HG03196 (cell line): ENCODE results near the gene C1orf174.
A peak's percentile ranks its signal among the peaks of the same experiment; 100 is the strongest.

ENCODE experiments used
- ATAC-seq: cut with Tn5 transposase; IDR thresholded peaks from one replicate; pipeline ENCODE4 v1.9.1; 2021; ENCODE audit not compliant: unreplicated experiment

Gene C1orf174

DNA sequence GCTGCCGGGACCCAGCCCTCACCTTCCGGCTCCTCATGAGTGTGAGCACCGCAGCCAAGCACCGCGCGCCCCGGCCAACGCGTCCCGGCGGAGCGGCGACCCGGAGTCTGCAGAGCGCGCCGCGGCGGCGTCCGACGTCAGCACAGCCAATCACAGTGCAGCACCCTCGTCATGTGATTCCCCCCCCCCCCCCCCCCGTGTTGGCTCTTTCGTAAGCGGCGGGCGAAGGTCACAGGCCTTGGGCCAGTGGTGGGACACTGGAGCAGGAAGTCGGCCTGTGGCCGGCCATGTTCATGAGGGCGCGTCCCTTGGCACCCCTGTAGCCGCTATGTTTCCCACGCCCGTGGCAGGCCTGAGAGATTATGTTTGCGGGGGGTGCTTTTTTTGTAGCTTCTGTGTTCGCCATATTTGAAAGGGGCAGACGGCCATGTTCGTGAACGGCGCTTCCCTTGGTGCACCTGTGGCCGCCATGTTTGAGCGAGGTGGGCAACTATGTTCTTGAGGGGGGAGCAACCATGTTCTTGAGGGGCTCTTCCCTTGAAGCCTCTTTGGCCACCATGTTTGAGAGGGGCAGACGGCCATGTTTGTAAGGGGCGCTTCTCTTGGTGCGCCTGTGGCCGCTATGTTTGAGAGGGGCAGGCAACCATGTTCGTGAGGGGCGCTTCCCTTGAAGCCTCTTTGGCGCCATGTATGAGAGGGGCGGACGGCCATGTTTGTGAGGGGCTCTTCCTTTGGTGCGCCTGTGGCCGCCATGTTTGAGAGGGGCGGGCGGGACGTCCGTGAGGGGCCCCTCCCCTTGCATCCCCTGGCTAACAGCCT is at the start of gene C1orf174:
Gene C1orf174 (minus strand): TSS at position 123 of the 819 bp plus-strand sequence. CDS start 86 bp downstream, at position 37.
- ATAC-seq, result peak; percentile 67

DNA sequence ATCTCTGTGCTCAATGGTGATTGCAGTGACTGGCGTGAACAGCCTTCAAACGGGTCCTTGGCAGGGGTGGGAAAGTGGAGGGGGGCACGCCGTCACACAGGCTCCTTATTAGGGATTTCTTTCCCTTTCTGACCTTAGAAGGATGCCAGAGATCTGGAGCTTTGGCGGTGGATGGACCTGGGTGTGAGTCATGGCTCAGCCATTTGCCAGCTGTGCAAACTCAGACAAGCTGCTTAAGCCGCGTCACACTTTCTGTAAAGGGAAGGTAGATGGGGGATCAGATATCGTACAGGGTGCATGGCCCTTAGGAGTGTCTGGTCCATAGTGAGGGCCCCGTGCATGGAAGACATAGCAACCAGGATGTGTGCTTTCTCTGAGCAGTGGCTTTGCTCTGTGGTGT is 48.3 kb upstream of the C1orf174 start:
- ATAC-seq, result no peak

DNA sequence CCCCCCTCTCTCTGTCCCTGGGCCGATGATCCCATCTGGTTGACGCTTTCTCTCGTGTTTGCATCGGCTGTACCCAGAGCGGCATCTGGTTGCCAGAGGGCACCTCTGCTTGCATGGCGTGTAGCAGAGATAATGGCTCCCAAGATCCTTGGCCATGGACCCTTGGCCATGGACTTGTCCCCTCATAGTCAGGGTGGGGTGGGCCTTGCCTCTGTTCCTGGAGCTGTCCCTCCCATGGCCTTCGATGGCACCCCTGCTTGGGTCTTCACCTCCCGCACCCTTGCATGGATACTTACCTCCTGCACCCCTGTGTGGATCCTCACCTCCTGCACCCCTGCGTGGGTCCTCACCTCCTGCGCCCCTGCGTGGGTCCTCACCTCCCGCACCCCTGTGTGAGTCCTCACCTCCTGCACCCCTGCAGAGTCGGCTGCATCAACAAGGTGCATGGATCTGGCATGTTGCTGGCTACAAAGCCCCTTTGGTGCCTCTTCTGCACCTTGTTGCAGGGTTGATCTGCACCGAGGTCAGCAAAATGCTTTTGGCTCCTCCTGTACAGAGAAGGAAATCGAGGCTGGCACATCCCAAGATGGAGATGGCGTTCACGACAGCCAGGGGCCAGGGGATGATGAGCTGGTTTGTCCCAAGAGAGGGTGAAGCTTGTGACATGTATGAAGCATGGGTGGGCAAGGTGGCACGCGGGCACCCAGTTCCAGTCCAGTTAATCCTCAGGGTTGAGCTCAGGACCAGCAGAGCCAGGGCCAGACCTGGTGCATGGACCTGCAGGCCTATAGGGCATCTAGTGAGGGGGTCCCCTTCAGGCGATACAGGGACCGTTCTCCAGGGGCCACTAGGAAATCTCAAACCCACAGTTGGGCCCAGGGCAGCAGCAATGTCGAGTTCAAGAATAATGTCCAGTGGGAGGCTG is 46.1 kb upstream of the C1orf174 start:
- no peak for ATAC-seq

DNA sequence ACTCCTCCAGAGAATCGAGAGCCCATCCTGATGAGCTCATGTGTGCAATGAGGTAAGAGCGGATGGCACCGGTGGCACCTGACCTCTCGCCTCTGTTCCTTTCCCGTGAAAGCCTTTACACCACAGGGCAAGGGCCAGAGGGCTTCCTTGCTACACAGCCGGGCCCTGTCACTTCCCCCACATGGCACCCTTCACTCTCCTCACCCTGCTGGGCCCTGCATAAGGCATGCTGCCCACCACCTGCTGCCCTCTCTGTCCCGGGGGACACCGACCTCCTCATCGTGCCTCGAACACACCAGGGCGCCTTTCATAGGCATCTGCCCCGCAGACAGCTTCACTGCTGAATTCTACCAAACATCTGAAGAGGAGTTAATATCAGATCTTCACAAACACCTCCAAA is 45.1 kb upstream of the C1orf174 start:
- no peak for ATAC-seq

DNA sequence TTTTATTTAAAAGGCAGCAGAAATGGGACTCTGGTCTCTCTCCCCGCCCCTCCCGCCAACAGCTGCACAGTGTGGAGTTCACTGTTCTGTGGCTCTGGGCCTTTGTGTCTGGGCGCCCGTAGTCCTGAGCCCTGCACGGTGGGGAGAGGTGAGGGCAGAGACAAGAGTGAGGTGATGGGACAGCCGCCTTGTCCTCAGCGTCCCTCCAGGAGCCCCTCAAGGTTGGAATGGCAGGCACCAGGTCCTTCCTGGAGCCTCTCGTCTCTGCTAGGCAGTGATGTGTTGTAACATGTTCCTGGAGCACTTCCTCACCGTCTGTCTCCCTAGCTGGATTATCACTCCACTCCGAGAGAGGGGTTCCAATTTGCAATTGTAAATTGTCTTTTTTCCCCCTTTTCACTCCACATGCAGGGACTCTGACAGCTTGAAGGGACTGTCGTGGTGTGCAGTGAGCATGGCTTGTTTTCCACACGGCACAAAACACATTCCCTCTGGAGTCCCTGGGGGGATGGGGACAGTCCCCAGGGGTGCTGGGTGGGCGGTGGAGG is 44.6 kb upstream of the C1orf174 start:
- no peak for ATAC-seq

DNA sequence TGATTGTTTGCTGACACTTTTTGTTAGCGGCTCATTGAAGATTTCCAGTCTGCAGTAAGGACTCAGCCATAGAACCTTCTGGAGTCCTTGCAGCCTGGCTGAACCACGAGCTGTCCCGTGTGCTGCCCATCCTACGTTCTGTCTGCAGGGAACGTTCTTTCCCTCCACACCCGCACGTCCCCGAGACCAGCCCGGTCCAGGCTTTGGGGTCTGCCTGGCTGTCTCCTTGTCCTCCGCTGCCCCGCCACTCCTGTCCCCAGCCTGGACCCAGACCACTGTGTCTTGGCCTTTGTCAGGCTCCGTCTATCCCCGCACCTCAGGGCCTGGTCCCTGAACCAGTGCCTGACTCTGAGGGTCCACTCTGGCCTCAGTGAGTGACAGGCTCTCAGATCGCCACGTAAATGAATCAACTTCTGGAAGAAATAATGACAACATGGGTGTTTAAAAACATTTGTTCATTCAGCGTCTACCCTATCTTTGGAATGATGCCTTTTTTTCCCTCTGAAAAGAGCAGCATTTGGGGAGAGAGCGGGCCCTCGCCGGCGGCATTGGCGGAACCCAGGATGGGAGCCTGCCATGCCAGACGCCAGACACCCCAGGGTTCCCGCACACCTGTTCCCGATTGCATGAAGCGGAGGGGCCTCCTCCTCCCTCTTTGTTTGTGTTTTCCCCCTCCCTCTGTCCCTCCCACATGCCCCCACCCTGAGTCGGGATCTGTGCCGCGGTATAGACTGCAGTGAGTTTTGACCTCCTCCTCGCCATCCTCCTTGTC is 43.9 kb upstream of the C1orf174 start:
- no peak for ATAC-seq

DNA sequence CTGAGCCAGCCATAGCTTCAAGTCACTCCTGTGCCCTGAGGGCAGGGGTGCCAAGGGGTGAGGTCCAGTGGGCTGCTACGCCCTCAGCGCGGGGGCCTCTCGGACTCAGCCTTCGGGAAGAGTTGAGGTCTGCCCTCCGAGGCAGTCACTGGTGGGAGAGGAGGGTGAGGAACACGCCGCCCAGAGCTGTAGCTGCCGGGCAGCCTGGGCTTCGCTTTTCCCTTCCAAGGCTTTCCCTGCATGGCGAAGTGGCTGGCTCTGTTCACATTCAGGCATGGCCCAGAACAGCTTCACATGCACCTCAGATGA is 43.0 kb upstream of the C1orf174 start:
- ATAC-seq, result no peak

DNA sequence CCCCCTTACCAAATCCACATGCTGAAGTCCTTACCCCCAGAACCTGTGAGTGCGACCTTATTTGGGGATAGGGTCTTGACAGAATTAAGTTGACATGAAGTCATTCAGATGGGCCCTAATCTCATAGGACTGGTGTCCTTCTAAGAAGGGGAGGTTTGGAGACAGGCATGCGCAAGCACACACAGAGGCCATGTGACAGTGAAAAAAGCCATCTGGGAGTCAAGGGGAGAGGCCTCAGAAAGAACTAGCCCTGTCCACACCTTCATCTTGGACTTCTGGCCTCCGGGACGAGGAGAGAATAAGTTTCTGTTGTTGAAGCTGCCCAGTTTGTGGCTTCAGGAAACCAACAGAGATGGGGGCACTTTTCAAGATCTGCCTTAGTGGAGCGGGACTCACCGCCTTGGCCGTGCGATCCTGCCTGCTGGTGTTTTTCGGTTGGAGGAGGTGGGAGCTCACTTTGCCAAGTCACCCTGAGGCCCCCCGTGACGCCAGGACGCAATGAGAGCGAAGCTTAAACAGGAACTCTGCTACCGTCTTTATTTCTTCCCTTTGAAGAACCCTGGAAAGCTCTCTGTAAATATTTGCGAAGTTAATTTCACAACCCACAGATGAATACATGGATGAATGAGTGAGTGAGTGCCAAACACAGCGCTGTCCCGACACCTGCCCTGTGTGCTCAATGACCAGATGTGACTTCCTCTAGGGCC is 42.5 kb upstream of the C1orf174 start:
- ATAC-seq, result no peak

DNA sequence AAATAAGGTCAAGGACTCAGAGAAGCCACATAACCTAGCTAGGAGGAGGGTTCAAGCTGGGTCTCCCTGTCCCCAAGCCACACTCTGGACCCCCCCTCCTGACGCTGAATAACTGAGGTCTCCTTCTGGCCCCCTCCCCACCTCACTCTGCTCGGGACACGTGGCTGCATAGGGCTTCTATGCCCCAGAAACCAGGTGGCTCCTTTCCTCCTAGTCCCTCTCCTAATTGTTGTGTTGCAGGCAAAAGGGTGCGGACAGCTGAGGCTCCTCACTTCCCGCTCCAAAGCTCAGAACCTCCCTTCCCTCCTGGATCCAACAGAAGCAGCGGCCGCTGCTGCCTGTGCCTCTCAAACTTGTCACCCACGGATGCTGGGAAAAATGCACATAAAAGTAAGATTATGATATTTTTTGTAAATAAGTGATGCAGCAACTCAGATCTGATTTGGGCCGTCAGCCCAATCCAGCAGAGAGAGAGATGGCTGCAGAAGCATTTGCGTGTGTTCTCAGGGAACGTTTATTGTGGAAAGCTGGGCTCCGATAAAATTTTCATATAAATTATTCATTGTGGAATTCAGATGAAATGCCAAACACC is 40.8 kb upstream of the C1orf174 start:
- ATAC-seq, result no peak

DNA sequence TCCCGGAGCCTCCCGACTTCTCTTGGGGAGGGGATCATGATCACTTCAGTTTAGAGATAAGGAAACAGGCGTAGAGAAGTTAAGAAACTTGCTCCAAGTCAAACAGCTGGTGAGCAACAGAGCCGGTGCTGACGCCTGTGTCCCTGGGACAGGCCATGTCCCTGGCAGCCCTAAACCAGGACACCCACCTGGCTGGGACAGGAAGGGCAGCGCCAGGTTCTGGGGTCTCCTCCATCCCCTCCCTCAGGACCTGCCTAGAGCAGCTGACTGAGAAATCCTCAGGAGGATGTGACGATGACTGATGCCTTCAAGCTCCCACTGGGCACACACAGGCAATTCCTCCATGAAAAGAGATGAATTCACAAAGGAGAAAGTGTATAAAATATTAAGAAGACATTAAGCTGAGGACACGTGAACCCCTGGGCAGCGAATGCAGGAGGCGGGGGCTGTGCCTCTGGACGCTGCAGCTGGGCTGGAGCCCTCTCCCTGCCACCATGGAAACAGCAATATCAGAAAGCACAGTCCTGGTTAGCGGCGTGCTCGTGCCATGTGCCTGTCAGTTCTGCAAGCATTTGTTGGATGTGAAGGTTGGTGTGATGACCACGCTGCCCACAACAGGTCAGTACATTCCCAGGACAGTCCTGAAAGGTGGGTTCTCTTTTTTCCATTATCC is 40.1 kb upstream of the C1orf174 start:
- ATAC-seq, result no peak

DNA sequence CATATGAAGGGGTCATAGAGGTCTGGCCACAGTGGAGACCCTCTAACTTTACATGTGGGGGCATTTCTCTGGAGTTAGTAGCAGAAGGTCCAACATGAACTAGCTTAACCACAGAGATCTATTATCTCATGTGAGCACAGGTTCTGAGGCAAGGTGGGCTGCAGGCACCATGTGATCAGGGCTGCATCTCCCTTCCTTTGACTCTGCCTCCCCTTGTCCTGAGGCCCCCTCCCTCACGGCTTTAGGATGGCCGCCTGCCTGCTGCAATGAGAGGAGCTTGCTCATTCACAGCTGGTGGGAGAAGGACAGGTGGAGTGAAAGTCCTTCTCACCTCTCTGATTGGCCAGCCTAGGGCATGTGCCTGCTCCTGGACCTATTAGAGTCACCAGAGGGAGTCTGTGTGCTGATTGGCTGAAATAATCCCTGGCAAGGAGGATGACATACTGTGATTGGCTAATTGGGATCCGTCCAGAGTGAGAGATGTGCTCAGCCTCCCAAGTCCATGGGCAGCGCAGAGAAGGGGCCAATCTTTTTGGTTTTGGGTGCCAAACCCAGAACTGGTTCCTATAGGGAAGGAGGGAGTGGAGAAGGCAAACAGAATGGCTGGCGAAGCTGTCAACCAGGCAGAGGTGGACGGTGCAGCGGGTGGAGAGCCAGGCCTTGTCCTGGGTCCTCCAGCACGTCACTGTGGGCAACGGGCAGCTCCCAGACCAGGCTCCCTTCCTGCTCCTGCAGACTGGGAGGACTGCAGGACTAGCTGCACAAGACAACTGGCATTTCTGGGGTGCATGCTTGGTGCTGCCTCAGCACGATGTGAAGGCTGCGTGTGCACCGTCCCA is 39.4 kb upstream of the C1orf174 start:
- no peak for ATAC-seq

DNA sequence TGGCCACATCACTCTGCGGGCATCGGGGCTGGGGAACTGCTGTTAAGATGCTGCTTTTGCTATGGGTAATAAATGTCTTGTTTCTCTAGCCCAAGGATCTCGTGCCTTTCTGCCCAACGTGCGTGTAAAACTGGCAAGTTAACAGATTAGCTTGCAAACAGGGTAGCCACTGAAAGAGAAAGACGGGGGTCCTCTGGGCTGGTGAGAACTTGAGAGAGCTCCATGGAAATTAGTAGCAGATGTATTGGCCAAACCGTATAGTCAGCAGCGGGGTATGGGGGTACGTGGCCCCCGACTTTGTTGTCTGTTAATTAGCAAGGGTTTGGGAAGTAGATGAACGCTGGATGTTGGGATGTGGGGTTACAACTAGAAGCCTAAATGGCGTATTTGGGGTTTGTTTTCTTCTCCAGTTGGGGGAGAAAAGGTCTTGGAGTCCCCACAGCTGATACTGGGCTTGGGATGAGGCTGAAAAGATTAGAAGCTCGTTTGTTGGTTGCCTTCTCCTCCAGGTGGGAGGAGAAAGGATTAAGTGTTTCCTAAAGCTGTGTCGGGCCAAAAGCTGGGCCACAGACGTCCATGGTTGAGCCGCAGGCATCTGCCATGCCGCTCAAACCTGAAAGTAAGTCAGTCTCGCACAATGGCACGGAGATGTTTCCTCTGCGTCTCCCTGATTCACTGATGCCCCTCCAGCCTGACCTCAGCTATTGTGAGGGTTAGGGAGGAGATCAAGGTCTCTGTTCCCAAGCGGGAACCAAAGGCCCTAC is 32.3 kb upstream of the C1orf174 start:
- no peak for ATAC-seq

DNA sequence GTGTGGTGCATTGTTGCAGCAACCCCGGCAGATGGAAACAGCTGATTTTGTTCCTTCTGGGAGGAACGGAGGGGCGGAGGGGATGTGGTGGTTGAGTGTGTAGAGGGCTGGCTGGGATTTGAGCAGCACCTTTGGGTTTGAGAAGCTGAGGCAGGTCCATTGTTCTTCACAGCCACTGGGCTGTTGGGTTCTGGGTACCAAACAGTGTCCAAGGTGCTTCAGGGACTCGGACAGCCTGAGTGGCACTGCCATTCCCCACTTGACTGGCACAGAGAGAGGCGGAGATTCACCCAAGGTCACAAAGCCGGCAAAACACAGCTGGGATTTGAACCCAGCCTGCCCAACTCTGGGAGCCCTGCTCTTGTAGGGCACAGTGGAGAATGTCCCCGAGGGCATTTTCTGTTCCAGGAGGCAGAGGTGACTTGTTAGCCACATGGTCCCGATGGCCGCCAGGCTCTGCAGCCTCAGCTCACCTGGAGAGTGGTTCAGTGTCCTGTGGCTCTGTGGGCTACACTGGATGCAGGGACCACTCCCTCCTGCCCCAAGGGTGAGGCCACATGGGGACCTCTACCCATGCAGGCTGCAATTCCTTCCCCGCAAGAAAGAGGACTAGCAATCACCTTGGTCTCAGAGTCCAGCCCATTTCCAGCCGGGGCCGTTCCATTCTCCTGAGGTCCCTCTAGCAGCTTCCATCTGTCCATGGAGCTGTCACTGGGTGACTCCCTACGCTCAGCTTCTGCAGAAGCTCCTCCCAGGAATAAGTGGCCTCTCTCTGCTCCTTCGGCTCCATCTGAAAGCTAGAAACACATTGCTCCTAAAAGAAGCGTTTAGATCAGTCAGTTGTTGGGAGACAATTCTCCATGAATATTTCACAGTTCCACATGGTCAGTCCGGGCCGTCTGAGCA is 31.2 kb upstream of the C1orf174 start:
- no peak for ATAC-seq

DNA sequence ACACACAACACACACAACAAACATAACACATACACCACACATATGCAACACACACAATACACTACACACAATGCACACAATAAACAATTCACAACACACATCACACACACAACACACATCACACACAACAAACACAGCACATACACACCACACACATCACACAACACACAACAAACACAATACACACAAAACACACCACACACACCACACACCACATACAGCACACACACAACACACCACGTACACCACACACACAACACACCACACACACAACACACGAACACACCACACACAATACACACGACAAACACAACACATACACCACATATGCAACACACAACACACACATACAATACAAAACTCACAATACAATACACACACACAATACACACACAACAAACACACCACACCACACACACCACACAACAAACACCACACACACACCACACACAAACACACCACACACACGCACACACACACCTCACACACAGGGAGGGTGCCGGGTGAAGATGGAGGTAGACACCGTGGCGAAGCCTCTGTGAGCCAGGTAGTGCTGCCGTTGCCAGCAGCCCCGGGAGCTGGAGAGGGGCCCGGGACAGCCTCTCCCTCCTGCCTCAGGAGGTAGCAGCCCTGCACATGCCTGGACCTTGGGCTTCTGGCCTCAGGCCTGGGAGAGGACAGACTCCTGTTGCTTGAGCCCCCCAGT is 30.4 kb upstream of the C1orf174 start:
- ATAC-seq, result no peak

DNA sequence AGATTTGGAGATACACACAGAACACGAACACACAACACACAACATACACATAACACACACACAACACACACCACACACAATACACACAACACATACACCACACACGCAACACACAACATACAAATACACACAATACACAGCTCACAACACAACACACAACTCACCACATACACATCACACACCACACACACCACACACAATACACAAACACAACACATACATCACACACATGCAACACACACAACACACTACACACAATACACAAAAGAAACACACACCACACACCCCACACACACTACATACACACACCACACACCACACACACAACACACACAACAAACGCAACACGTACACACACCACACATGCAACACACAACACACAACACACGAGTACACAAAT is 29.1 kb upstream of the C1orf174 start:
- no peak for ATAC-seq

DNA sequence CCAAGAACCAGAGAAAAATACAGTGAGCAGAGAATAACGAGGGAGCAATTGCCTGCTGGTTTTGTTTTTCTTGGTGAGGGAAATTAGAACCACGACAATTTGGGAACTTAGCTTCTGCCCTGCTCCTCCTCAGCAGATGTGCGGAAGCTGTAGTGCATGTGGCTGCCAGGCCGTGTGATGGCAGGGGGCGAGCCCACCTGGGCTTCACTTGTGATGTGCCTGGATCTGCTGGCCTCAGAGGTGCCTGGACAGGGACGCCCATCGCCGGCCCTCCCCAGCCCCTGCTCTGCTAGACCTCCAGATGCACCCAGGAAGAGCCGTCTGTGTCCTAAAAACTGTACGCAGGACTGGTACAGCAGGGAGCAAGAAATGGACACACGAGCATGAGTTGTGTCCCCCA is 28.5 kb upstream of the C1orf174 start:
- no peak for ATAC-seq
